ENCODE measurements around the gene MRPS35. TPM values are rescaled to one million over a fixed set of nuclear protein-coding genes. Genes with fewer than 3 reads are reported as not detected.

The MRPS35 gene
- total RNA-seq = 10 to 100 TPM; 27.5 to 50.7 (median 36.8) TPM

- no peak for TF ChIP-seq CTCF (IDR thresholded peaks at IDR 0.05; ENCODE audit: low read depth)
These were observed at the start of gene MRPS35 for GRCh38 chr12:27710592-27711316. Gene MRPS35, plus strand, starts transcription at chr12:27710832. Its CDS starts 12 bp downstream, at chr12:27710844.

GRCh38 chr12:27665704-27666103, 44.9 kb upstream of the MRPS35 start:
- no peak for TF ChIP-seq CTCF (IDR thresholded peaks at IDR 0.05; ENCODE audit: low read depth)

GRCh38 chr12:27666510-27666909, 44.1 kb upstream of the MRPS35 start:
- TF ChIP-seq CTCF (IDR thresholded peaks at IDR 0.05; ENCODE audit: low read depth) = no peak

- TF ChIP-seq CTCF (IDR thresholded peaks at IDR 0.05; ENCODE audit: low read depth) = no peak
These were observed 43.1 kb upstream of the MRPS35 start for GRCh38 chr12:27667540-27667939.

GRCh38 chr12:27672051-27672450, 38.6 kb upstream of the MRPS35 start:
- TF ChIP-seq CTCF (IDR thresholded peaks at IDR 0.05; ENCODE audit: low read depth) = no peak

GRCh38 chr12:27672643-27673042, 38.0 kb upstream of the MRPS35 start:
- TF ChIP-seq CTCF (IDR thresholded peaks at IDR 0.05; ENCODE audit: low read depth) = no peak

GRCh38 chr12:27673101-27673718, 37.4 kb upstream of the MRPS35 start:
- TF ChIP-seq CTCF (IDR thresholded peaks at IDR 0.05; ENCODE audit: low read depth) = no peak
